Activated CD8-positive, alpha-beta memory T cell treated with anti-CD3 and anti-CD28 coated beads for 36 hours (primary cell): ENCODE measurements around the gene CCR2. TPM values are rescaled to one million over a fixed set of nuclear protein-coding genes. Genes with fewer than 3 reads are reported as not detected.

ENCODE experiments used
- CTCF ChIA-PET: fragments of 350-600 bp; sonication (Branson Sonifier 250); formaldehyde crosslinking; loops from one replicate; lab custom pipeline; 2021; ENCODE audit warnings: antibody characterized with exemption; lab: Charles Lee
- POLR2A ChIA-PET: fragments of 350-600 bp; sonication (Branson Sonifier 250); formaldehyde crosslinking; loops from one replicate; lab custom pipeline; 2021; ENCODE audit warnings: antibody characterized with exemption; lab: Charles Lee
- total RNA-seq, 2 experiments: library from RNA; stranded (reverse); gene quantifications; one replicate each; pipeline ENCODE4 v1.2.3, GENCODE V29; 2021

Gene CCR2
- total RNA-seq, 2 experiments from 2014 or later, result 0.34 to 0.42 TPM

- CTCF ChIA-PET, result no interaction called here
- POLR2A ChIA-PET, result no interaction called here
Observed at GRCh38 chr3:46350262-46350565, 3.7 kb upstream of the CCR2 start.

GRCh38 chr3:46351646-46352045, 2.3 kb upstream of the CCR2 start:
- ChIA-PET CTCF (interaction anchor here (1.3 kb wide), 1 partner anchor 52 kb away, joined by 4 read pairs; no protein-coding TSS in a partner anchor), POLR2A (no interaction called here)

- ChIA-PET POLR2A (interaction anchor here (0.7 kb wide), 1 partner anchor 489 kb away, joined by 3 read pairs; no protein-coding TSS in a partner anchor), CTCF (interaction anchor here (0.6 to 1.3 kb wide), 4 partner anchors 16 to 54 kb away, joined by 3 to 4 read pairs (median 4); no protein-coding TSS in a partner anchor)
Observed at GRCh38 chr3:46353090-46353489, 821 bp upstream of the CCR2 start.

- ChIA-PET POLR2A (interaction anchor here (0.9 kb wide), 1 partner anchor 56 kb away, joined by 4 read pairs; no protein-coding TSS in a partner anchor), CTCF (interaction anchor here (1.1 kb wide), 2 partner anchors 14 to 275 kb away, joined by 3 read pairs; no protein-coding TSS in a partner anchor)
Observed at GRCh38 chr3:46354478-46354877, 567 bp downstream of the CCR2 start.

- POLR2A ChIA-PET, result no interaction called here
- CTCF ChIA-PET, result interaction anchor here (1.1 kb wide), 1 partner anchor 276 kb away, joined by 3 read pairs; no protein-coding TSS in a partner anchor
Observed at GRCh38 chr3:46354984-46355383, 1.1 kb downstream of the CCR2 start.

- ChIA-PET CTCF (interaction anchor here (0.6 kb wide), 1 partner anchor 186 kb away, joined by 4 read pairs; no protein-coding TSS in a partner anchor), POLR2A (no interaction called here)
Observed at GRCh38 chr3:46356276-46356675, 2.4 kb downstream of the CCR2 start.

- ChIA-PET CTCF (interaction anchor here (0.6 kb wide), 1 partner anchor 185 kb away, joined by 4 read pairs; no protein-coding TSS in a partner anchor), POLR2A (no interaction called here)
Observed at GRCh38 chr3:46356909-46357308, 3.0 kb downstream of the CCR2 start.

- POLR2A ChIA-PET, result no interaction called here
Observed at GRCh38 chr3:46358466-46358865, 4.6 kb downstream of the CCR2 start.

GRCh38 chr3:46359733-46360493, 6.0 kb downstream of the CCR2 start:
- CTCF ChIA-PET, result interaction anchor here (1.2 to 2.4 kb wide), 4 partner anchors 10 to 90 kb away, joined by 3 to 20 read pairs (median 5); partner anchors contain the start of gene CCR5
- POLR2A ChIA-PET, result interaction anchor here (1.0 to 1.6 kb wide), 2 partner anchors 10 to 60 kb away, joined by 15 to 20 read pairs; partner anchors contain the start of gene CCR5

More at GRCh38 chr3:46358466-46358865, 4.6 kb downstream of the CCR2 start:
- CTCF ChIA-PET, result no interaction called here

- ChIA-PET CTCF (interaction anchor here (1.6 to 2.4 kb wide), 2 partner anchors 9 to 84 kb away, joined by 6 to 20 read pairs; partner anchors contain the start of gene CCR5), POLR2A (interaction anchor here (1.6 kb wide), 1 partner anchor 9 kb away, joined by 20 read pairs; the partner anchor contains the start of gene CCR5)
Observed at GRCh38 chr3:46360907-46361306, 7.0 kb downstream of the CCR2 start.

GRCh38 chr3:46361408-46362283, 7.7 kb downstream of the CCR2 start:
- POLR2A ChIA-PET, result no interaction called here
- CTCF ChIA-PET, result interaction anchor here (2.4 kb wide), 1 partner anchor 8 kb away, joined by 20 read pairs; the partner anchor contains the start of gene CCR5

- CTCF ChIA-PET, result interaction anchor here (0.6 to 1.4 kb wide), 2 partner anchors 89 to 258 kb away, joined by 3 read pairs; no protein-coding TSS in a partner anchor
- POLR2A ChIA-PET, result no interaction called here
Observed at GRCh38 chr3:46365041-46365440, 11.1 kb downstream of the CCR2 start.

- CTCF ChIA-PET, result interaction anchor here (1.4 kb wide), 2 partner anchors 89 to 90 kb away, joined by 3 to 6 read pairs; no protein-coding TSS in a partner anchor
- POLR2A ChIA-PET, result no interaction called here
Observed at GRCh38 chr3:46365737-46366524, 12.0 kb downstream of the CCR2 start.

GRCh38 chr3:46367811-46368210, 13.9 kb downstream of the CCR2 start:
- POLR2A ChIA-PET, result interaction anchor here (1.5 to 3.5 kb wide), 3 partner anchors 8 to 270 kb away, joined by 4 to 31 read pairs (median 20); no protein-coding TSS in a partner anchor

GRCh38 chr3:46368569-46368968, 14.7 kb downstream of the CCR2 start:
- POLR2A ChIA-PET, result interaction anchor here (1.0 to 3.5 kb wide), 5 partner anchors 8 to 271 kb away, joined by 3 to 31 read pairs (median 6); no protein-coding TSS in a partner anchor

More at GRCh38 chr3:46367811-46368210, 13.9 kb downstream of the CCR2 start:
- CTCF ChIA-PET, result interaction anchor here (1.2 to 6.4 kb wide), 11 partner anchors 8 to 281 kb away, joined by 3 to 34 read pairs (median 9); no protein-coding TSS in a partner anchor

GRCh38 chr3:46369151-46369550, 15.2 kb downstream of the CCR2 start:
- ChIA-PET CTCF (interaction anchor here (0.6 to 6.4 kb wide), 34 partner anchors 8 to 1140 kb away, joined by 3 to 34 read pairs (median 4); partner anchors contain the start of genes CCR1, CCR2 and LIMD1), POLR2A (interaction anchor here (1.0 to 3.5 kb wide), 9 partner anchors 9 to 418 kb away, joined by 3 to 31 read pairs (median 6); no protein-coding TSS in a partner anchor)

More at GRCh38 chr3:46368569-46368968, 14.7 kb downstream of the CCR2 start:
- CTCF ChIA-PET, result interaction anchor here (0.6 to 6.4 kb wide), 31 partner anchors 8 to 1139 kb away, joined by 3 to 34 read pairs (median 4); partner anchors contain the start of genes CCR2 and LIMD1

- ChIA-PET CTCF (interaction anchor here (0.6 to 6.4 kb wide), 25 partner anchors 9 to 809 kb away, joined by 3 to 34 read pairs (median 5); partner anchors contain the start of gene CCR1), POLR2A (interaction anchor here (1.0 to 3.5 kb wide), 9 partner anchors 9 to 419 kb away, joined by 3 to 31 read pairs (median 6); no protein-coding TSS in a partner anchor)
Observed at GRCh38 chr3:46369675-46370132, 15.8 kb downstream of the CCR2 start.
